Liver (tissue), 9 donors: ENCODE measurements around the gene PPIP5K1. TPM values are rescaled to one million over a fixed set of nuclear protein-coding genes. Genes with fewer than 3 reads are reported as not detected.

Experiments
- DNase-seq: peaks from one replicate; pipeline ENCODE4 v3.0.0-alpha.2; 2017; ENCODE audit warnings: low spot score
- H3K27ac ChIP-seq, 2 donors: one replicate each; pipeline ENCODE4 v1.7.0; 2013; ENCODE audit warnings: inconsistent platforms in 2 of 2, low read length in 2 of 2, control low read depth in 1 of 2, low read depth in 1 of 2, mild to moderate bottlenecking in 1 of 2
- H3K27me3 ChIP-seq, 4 donors: one replicate each; pipeline versions ENCODE4 v1.6.1 to v1.7.0; 2013; ENCODE audit warnings: low read length in 3 of 4, inconsistent platforms in 1 of 4, mild to moderate bottlenecking in 1 of 4, moderate library complexity in 1 of 4; ENCODE audit not compliant: control insufficient read depth in 4 of 4, insufficient read depth in 4 of 4
- H3K36me3 ChIP-seq, 4 donors: one replicate each; pipeline versions ENCODE4 v1.6.1 to v1.7.0; 2013; ENCODE audit warnings: low read length in 3 of 4, mild to moderate bottlenecking in 3 of 4, low read depth in 1 of 4, moderate library complexity in 1 of 4; ENCODE audit not compliant: control insufficient read depth in 4 of 4, insufficient read depth in 3 of 4
- H3K4me1 ChIP-seq, 4 donors: one replicate each; pipeline versions ENCODE4 v1.6.1 to v1.7.0; 2013; ENCODE audit warnings: low read length in 3 of 4, mild to moderate bottlenecking in 3 of 4, moderate library complexity in 1 of 4; ENCODE audit not compliant: control insufficient read depth in 4 of 4, insufficient read depth in 4 of 4
- H3K4me3 ChIP-seq, 3 donors: one replicate each; pipeline versions ENCODE4 v1.6.1 to v1.7.0; 2013; ENCODE audit warnings: low read length in 3 of 3, control low read depth in 1 of 3, low read depth in 1 of 3, mild to moderate bottlenecking in 1 of 3
- H3K9ac ChIP-seq, 2 donors: one replicate each; pipeline ENCODE4 v1.7.0; 2013; ENCODE audit warnings: low read length in 2 of 2, mild to moderate bottlenecking in 2 of 2, moderate library complexity in 2 of 2, control low read depth in 1 of 2, low read depth in 1 of 2
- H3K9me3 ChIP-seq, 4 donors: one replicate each; pipeline versions ENCODE4 v1.6.1 to v1.7.0; 2013; ENCODE audit warnings: low read length in 3 of 4; ENCODE audit not compliant: control insufficient read depth in 4 of 4
- ATF3 ChIP-seq: IDR thresholded peaks from 2 replicates; pipeline ENCODE4 v1.6.1; 2016; ENCODE audit warnings: antibody characterized with exemption
- CTCF ChIP-seq: fragments of 150-350 bp; IDR thresholded peaks from 2 replicates; pipeline ENCODE4 v1.5.1; 2017; ENCODE audit warnings: improper control_type of control experiment, low read depth, low read length; ENCODE audit not compliant: missing input control
- GABPA ChIP-seq, 2 donors: IDR thresholded peaks in 1 of 2; conservative IDR thresholded peaks in 1 of 2; 2 replicates each; pipeline ENCODE4 v1.6.1; 2016; ENCODE audit warnings: antibody characterized with exemption in 2 of 2, mild to moderate bottlenecking in 1 of 2, moderate library complexity in 1 of 2
- HNF4A ChIP-seq, 2 donors: conservative IDR thresholded peaks; 2 replicates each; pipeline ENCODE4 v1.6.1; 2016; ENCODE audit warnings: antibody characterized with exemption in 2 of 2, mild to moderate bottlenecking in 2 of 2
- HNF4G ChIP-seq: IDR thresholded peaks from 2 replicates; pipeline ENCODE4 v1.6.1; 2016; ENCODE audit warnings: antibody characterized with exemption
- JUND ChIP-seq, 2 donors: IDR thresholded peaks; 2 replicates each; pipeline ENCODE4 v1.6.1; 2016; ENCODE audit warnings: antibody characterized with exemption in 2 of 2
- MAX ChIP-seq: IDR thresholded peaks from 2 replicates; pipeline ENCODE4 v1.6.1; 2016; ENCODE audit warnings: antibody characterized with exemption
- NR2F2 ChIP-seq: IDR thresholded peaks from 2 replicates; pipeline ENCODE4 v1.6.1; 2016; ENCODE audit warnings: antibody characterized with exemption
- RAD21 ChIP-seq, 2 donors: IDR thresholded peaks; 2 replicates each; pipeline ENCODE4 v1.6.1; 2016; ENCODE audit warnings: antibody characterized with exemption in 2 of 2, mild to moderate bottlenecking in 2 of 2
- REST ChIP-seq: IDR thresholded peaks from 2 replicates; pipeline ENCODE4 v1.6.1; 2016; ENCODE audit warnings: antibody characterized with exemption, mild to moderate bottlenecking
- RXRA ChIP-seq, 2 donors: IDR thresholded peaks; 2 replicates each; pipeline ENCODE4 v1.6.1; 2017 to 2018; ENCODE audit warnings: antibody characterized with exemption in 2 of 2, mild to moderate bottlenecking in 1 of 2
- SP1 ChIP-seq: IDR thresholded peaks from 2 replicates; pipeline ENCODE4 v1.6.1; 2018; ENCODE audit warnings: antibody characterized with exemption, mild to moderate bottlenecking
- TAF1 ChIP-seq: conservative IDR thresholded peaks from 2 replicates; pipeline ENCODE4 v1.6.1; 2016; ENCODE audit warnings: antibody characterized with exemption, mild to moderate bottlenecking
- YY1 ChIP-seq: IDR thresholded peaks from 2 replicates; pipeline ENCODE4 v1.6.1; 2016; ENCODE audit warnings: antibody characterized with exemption, mild to moderate bottlenecking
- ZBTB33 ChIP-seq: IDR thresholded peaks from 2 replicates; pipeline ENCODE4 v1.6.1; 2016; ENCODE audit warnings: antibody characterized with exemption
- WGBS: extraction: QIAGEN DNeasy Blood & Tissue Kit; methylation state at CpG from one replicate; pipeline ENCODE4 v1.1.7; 2013; 5-methylcytosine and 5-hydroxymethylcytosine counted together
- polyA plus RNA-seq, 2 donors: library from polyadenylated mRNA; stranded (reverse) in 1 of 2; unstranded in 1 of 2; fragments of 200-250 nt in 1 of 2; fragments of >200 nt in 1 of 2; fragmentation: Nextera tagmentation in 1 of 2; extraction: Ambion mirVana in 1 of 2; gene quantifications; one replicate each; pipeline versions ENCODE4 v1.2.1 to v1.2.3, GENCODE V29; 2013 to 2015
- total RNA-seq, 2 donors: library from RNA; depleted of rRNA; stranded (reverse); fragments of >200 nt; gene quantifications; one replicate each; pipeline ENCODE4 v1.2.3, GENCODE V29; 2014
- donor health status: healthy.
- donor health status: healthy.
- donor health status: healthy.
- donor health status: healthy.
- donor health status: healthy.

Gene PPIP5K1
- total and polyA plus RNA-seq, 4 donors = 2.5 to 18.2 (median 8.7) TPM

- TF ChIP-seq ZBTB33 = no peak
- peak; percentile 72 for TF ChIP-seq SP1
- TF ChIP-seq MAX = no peak
Observed at GRCh38 chr15:43492673-43493601, 97.1 kb downstream of the PPIP5K1 start, which contains the start of gene TP53BP1 (continued).

GRCh38 chr15:43492266-43492665 is 97.7 kb downstream of the PPIP5K1 start:
- TF ChIP-seq TAF1 = no peak
- TF ChIP-seq SP1 = no peak
- TF ChIP-seq HNF4A (conservative IDR thresholded peaks at IDR 0.05) = no peak
- TF ChIP-seq JUND (IDR thresholded peaks at IDR 0.05) = no peak
- no peak for TF ChIP-seq YY1
- no peak for TF ChIP-seq MAX
- TF ChIP-seq ATF3 = no peak
- no peak for TF ChIP-seq HNF4G
- no peak for TF ChIP-seq RAD21 (IDR thresholded peaks at IDR 0.05)
- Histone ChIP-seq H3K9ac (peak overlapping the region in 1 of 2 donors; percentile 60), H3K27me3 (no peaks in the 10 kb centered on the region), H3K4me3 (peak overlapping the region; percentile 78 to 99 (median 96)), H3K27ac (peak overlapping the region in 1 of 2 donors; percentile 73), H3K4me1 (peaks cover 0 to 9% (median 4%) of the 10 kb centered on the region in 4 donors), H3K9me3 (no peaks in the 10 kb centered on the region), H3K36me3 (peaks cover 0 to 3% (median 3%) of the 10 kb centered on the region in 4 donors)
- 22% methylated on average over 7 of the region's 7 CpGs for WGBS
- no peak for DNase-seq

GRCh38 chr15:43489191-43489590 is 100.8 kb downstream of the PPIP5K1 start:
- H3K9me3 ChIP-seq = no peaks in the 10 kb centered on the region
- H3K4me3 ChIP-seq = no peak overlapping the region
- H3K27me3 ChIP-seq = no peaks in the 10 kb centered on the region
- DNase-seq = no peak
- peaks cover 0 to 9% (median 4%) of the 10 kb centered on the region in 4 donors for H3K4me1 ChIP-seq
- peaks cover 0 to 3% (median 3%) of the 10 kb centered on the region in 4 donors for H3K36me3 ChIP-seq
- H3K9ac ChIP-seq = no peak overlapping the region
- H3K27ac ChIP-seq = no peak overlapping the region
- WGBS = 54% methylated on average over 1 of the region's 1 CpG
- TF ChIP-seq RXRA (IDR thresholded peaks at IDR 0.05) (no peak), HNF4A (conservative IDR thresholded peaks at IDR 0.05) (no peak), CTCF (no peak), REST (no peak), YY1 (no peak), GABPA (IDR thresholded peaks at IDR 0.05 in 1 of 2, conservative IDR thresholded peaks at IDR 0.05 in 1 of 2) (no peak), ATF3 (no peak), RAD21 (IDR thresholded peaks at IDR 0.05) (no peak), NR2F2 (no peak)
